OCI-LY7 (cell line): Measurements from ENCODE around the gene AKIRIN2. TPM values are rescaled to one million over a fixed set of nuclear protein-coding genes. Genes with fewer than 3 reads are reported as not detected.
A peak's percentile ranks its signal among the peaks of the same experiment; 100 is the strongest.

ENCODE experiments used
- BruUV-seq: library from RNA; stranded (reverse); fragments of 400-500 nt; replicated peaks from 2 replicates; lab custom pipeline; 2021; lab: Mats Ljungman, UMichigan
- CTCF ChIA-PET: fragments of 300-600 bp; sonication (Branson Sonifier 250); formaldehyde crosslinking; loops from one replicate; lab custom pipeline; 2022; ENCODE audit warnings: antibody characterized with exemption; ENCODE audit not compliant: unreplicated experiment; lab: Charles Lee
- POLR2A ChIA-PET: fragments of 300-600 bp; sonication (Branson Sonifier 250); formaldehyde crosslinking; loops from one replicate; lab custom pipeline; 2022; ENCODE audit warnings: antibody characterized with exemption; lab: Charles Lee
- DNase-seq: peaks from one replicate; pipeline ENCODE4 v3.0.0-alpha.2; 2015; ENCODE audit warnings: low spot score
- H2AFZ ChIP-seq: fragments of 200-600 bp; sonication (generic), shearing (Covaris generic); 2 replicates; pipeline ENCODE4 v1.6.1; 2014; ENCODE audit warnings: mild to moderate bottlenecking, antibody characterized with exemption, low read length, moderate library complexity
- H3K27ac ChIP-seq: fragments of 200-600 bp; sonication (generic); 2 replicates; pipeline ENCODE4 v1.5.1; 2014; ENCODE audit warnings: mixed run types, low read depth, mild to moderate bottlenecking, moderate library complexity, low read length, inconsistent platforms; ENCODE audit not compliant: poor library complexity, severe bottlenecking
- H3K36me3 ChIP-seq: fragments of 200-600 bp; sonication (generic); 2 replicates; pipeline ENCODE4 v1.6.1; 2014; ENCODE audit warnings: mild to moderate bottlenecking, antibody characterized with exemption, low read length, moderate library complexity, mixed read lengths; ENCODE audit not compliant: insufficient read depth
- H3K4me1 ChIP-seq: fragments of 200-600 bp; sonication (generic); 2 replicates; pipeline ENCODE4 v1.5.1; 2014; ENCODE audit warnings: mild to moderate bottlenecking, low read length; ENCODE audit not compliant: insufficient read depth, poor library complexity, severe bottlenecking
- H3K4me2 ChIP-seq: fragments of 200-600 bp; sonication (generic); 2 replicates; pipeline ENCODE4 v1.6.1; 2014; ENCODE audit warnings: mild to moderate bottlenecking, low read length
- H3K4me3 ChIP-seq: fragments of 200-600 bp; sonication (generic); 2 replicates; pipeline ENCODE4 v1.5.1; 2014; ENCODE audit warnings: mild to moderate bottlenecking, low read depth, low read length; ENCODE audit not compliant: poor library complexity, severe bottlenecking
- H3K79me2 ChIP-seq: fragments of 200-600 bp; sonication (generic); 2 replicates; pipeline ENCODE4 v1.6.1; 2016; ENCODE audit warnings: low read depth, mild to moderate bottlenecking, low read length, moderate library complexity, mixed read lengths; ENCODE audit not compliant: insufficient read depth
- H3K9me2 ChIP-seq: fragments of 200-600 bp; sonication (generic); 2 replicates; pipeline ENCODE4 v1.6.1; 2016; ENCODE audit warnings: mild to moderate bottlenecking, low read length, mixed read lengths; ENCODE audit not compliant: insufficient read depth
- H3K9me3 ChIP-seq: fragments of 200-600 bp; sonication (generic); 2 replicates; pipeline ENCODE4 v1.6.1; 2014; ENCODE audit warnings: mild to moderate bottlenecking, mixed run types, low read length, mixed read lengths
- H4K20me1 ChIP-seq: fragments of 200-600 bp; sonication (generic); 2 replicates; pipeline ENCODE4 v1.6.1; 2014; ENCODE audit warnings: mild to moderate bottlenecking, antibody characterized with exemption, low read length, moderate library complexity, mixed read lengths; ENCODE audit not compliant: insufficient read depth
- EZH2phosphoT487 ChIP-seq: fragments of 200-600 bp; sonication (generic); IDR thresholded peaks from 2 replicates; pipeline ENCODE4 v1.6.1; 2018; ENCODE audit warnings: low read depth, borderline replicate concordance, mild to moderate bottlenecking, mixed run types, antibody characterized with exemption, low read length, moderate library complexity, mixed read lengths
- intact Hi-C: fragments of 100-400 bp; cut with micrococcal nuclease; formaldehyde crosslinking; loops from one replicate; pipeline ENCODE4 v1.10.0; 2022; ENCODE audit not compliant: unreplicated experiment
- total RNA-seq, 2 experiments: library from RNA; depleted of rRNA in 1 of 2; stranded (reverse); fragments of >200 nt in 1 of 2; shearing (Covaris generic) in 1 of 2; gene quantifications; 2 replicates each; pipeline ENCODE4 v1.2.3, GENCODE V29; 2014 to 2022
- TF ChIP-seq, protein P1 (sequence below): fragments of 200-600 bp; sonication (generic); conservative IDR thresholded peaks from 2 replicates; pipeline ENCODE4 v1.5.1; 2014; ENCODE audit warnings: mild to moderate bottlenecking, antibody characterized with exemption, low read length, moderate library complexity, mixed read lengths

AKIRIN2 gene
- total RNA-seq, 2 experiments from 2014 or later = 70.4 to 127 TPM

DNA sequence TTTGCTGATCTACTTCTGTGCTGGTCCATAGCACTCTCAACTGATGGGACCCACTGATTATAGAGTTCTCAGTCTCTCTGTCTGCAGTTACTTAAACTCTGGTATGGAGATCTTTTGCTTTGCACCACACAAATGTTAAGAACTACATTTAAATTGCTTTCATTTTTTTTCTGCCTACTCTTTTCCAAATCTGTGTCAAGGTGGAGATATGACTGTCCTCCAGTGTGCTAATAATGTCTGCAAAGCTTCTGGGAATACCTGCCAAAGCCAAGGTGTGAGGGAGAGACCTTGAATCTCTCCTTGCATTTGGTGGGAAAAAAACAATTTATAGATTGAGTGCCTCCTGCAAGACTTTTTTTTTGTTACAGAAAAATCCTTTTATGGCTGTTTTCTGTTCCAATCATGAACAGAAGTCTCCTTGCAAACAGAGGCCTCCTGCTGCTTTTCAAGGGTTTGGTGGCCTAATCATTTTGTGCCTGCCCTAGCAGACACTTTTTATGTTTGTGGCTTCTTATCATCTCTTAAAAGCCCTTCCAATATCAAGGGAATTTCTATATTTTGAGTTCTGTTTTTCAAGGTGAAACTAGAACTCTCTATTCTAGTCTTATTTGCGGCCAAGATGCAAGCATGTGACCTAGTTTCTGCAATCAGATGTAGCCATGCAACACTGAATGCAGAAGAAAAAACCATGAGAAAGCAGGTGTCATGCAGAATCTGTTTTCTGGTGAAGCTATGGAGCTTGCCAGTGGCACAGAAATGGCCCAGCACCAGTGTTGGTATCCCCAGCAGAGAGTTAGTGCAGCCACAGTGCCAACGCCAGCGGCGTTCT, 23.2 kb upstream of the AKIRIN2 start:
- Histone ChIP-seq H3K36me3 (no peaks in the 10 kb centered on the region), H3K4me2 (peak overlapping the region; percentile 37), H3K9me2 (no peaks in the 10 kb centered on the region), H2AFZ (peak overlapping the region; percentile 68), H3K9me3 (no peaks in the 10 kb centered on the region), H3K79me2 (no peaks in the 10 kb centered on the region), H4K20me1 (no peaks in the 10 kb centered on the region), H3K4me3 (no peak overlapping the region), H3K4me1 (peaks cover 34% of the 10 kb centered on the region), H3K27ac (peak overlapping the region; percentile 39)
- no TSS peak for BruUV-seq
- peak; percentile 72 for DNase-seq
- POLR2A ChIA-PET = interaction anchor here (0.7 to 1.1 kb wide), 5 partner anchors 11 to 756 kb away, joined by 3 to 7 read pairs (median 5); no protein-coding TSS in a partner anchor
- no peak for TF ChIP-seq EZH2phosphoT487
- TF ChIP-seq, protein P1, sequence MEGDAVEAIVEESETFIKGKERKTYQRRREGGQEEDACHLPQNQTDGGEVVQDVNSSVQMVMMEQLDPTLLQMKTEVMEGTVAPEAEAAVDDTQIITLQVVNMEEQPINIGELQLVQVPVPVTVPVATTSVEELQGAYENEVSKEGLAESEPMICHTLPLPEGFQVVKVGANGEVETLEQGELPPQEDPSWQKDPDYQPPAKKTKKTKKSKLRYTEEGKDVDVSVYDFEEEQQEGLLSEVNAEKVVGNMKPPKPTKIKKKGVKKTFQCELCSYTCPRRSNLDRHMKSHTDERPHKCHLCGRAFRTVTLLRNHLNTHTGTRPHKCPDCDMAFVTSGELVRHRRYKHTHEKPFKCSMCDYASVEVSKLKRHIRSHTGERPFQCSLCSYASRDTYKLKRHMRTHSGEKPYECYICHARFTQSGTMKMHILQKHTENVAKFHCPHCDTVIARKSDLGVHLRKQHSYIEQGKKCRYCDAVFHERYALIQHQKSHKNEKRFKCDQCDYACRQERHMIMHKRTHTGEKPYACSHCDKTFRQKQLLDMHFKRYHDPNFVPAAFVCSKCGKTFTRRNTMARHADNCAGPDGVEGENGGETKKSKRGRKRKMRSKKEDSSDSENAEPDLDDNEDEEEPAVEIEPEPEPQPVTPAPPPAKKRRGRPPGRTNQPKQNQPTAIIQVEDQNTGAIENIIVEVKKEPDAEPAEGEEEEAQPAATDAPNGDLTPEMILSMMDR = no peak
- intact Hi-C loops = no loop called here
- CTCF ChIA-PET = no interaction called here

DNA sequence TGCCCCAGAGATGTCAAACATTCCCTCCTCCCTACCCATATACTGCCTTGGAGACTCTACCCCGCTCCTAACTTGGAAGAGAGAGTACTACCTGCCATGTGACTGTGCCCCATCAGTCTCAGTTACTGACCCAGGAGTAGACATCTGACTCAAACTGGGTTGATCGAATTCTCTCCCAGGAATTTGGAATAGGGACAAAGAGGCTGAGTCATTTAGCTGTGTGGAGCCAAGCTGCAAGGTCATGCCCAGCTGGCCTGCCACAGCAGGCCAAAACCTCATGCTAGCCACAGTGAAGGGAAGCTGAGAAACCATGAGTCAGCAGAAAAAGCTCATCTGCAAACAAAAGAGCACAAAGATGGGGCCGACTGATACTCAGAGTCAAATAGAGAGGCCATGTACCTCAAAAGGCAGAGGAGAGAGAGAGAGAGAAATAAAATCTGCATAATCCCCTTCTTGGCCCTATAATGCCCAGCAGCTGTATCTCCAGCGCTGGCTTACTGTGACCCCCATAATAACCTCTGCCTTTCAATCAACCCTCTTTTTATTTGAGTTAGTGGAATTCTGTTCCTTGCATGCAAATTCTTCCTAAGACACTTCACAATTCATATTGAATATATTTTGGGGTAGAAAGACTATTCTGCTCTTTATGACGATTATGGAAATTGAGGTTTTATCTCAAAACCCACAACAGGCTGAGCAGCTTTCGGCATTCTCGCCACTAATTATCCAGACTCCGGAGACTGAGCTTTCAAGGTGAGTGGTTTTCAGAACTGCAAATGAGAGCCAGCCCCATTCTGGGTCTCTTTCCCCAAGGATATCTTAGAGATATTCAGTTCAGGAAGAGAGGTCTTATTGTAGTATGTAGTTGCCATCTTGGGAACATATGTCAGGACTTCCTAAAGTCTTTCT, 21.4 kb upstream of the AKIRIN2 start:
- H3K4me3 ChIP-seq = no peak overlapping the region
- no peaks in the 10 kb centered on the region for H3K9me2 ChIP-seq
- BruUV-seq = no TSS peak
- H3K36me3 ChIP-seq = no peaks in the 10 kb centered on the region
- TF ChIP-seq, protein P1 = no peak
- no peak for TF ChIP-seq EZH2phosphoT487
- H3K4me1 ChIP-seq = peaks cover 30% of the 10 kb centered on the region
- H4K20me1 ChIP-seq = no peaks in the 10 kb centered on the region
- no peak overlapping the region for H3K27ac ChIP-seq
- intact Hi-C loops = no loop called here
- no peaks in the 10 kb centered on the region for H3K9me3 ChIP-seq
- no peak overlapping the region for H3K4me2 ChIP-seq
- no peaks in the 10 kb centered on the region for H3K79me2 ChIP-seq
- H2AFZ ChIP-seq = peak overlapping the region; percentile 41; the same call in 1 of the 2 replicates
- CTCF ChIA-PET = no interaction called here
- DNase-seq = peak; percentile 29
- POLR2A ChIA-PET = interaction anchor here (0.6 to 1.6 kb wide), 2 partner anchors 9 to 31 kb away, joined by 3 to 4 read pairs; no protein-coding TSS in a partner anchor
